HEK293T (cell line): ENCODE measurements around the gene SLC38A9.
A peak's percentile ranks its signal among the peaks of the same experiment; 100 is the strongest.
"Not testable (repeated sequence)": the region's sequence is repeated elsewhere in the genome, so short reads cannot be mapped to it uniquely, and the experiment has no call there.

ENCODE experiments used
- CTCF ChIA-PET: fragments of 350-600 bp; formaldehyde crosslinking; extraction: SDS; loops from one replicate; lab custom pipeline; 2021; ENCODE audit warnings: antibody characterized with exemption, inconsistent platforms; lab: Yijun Ruan, JAX
- POLR2A ChIA-PET: fragments of 350-600 bp; formaldehyde crosslinking; extraction: SDS; loops from one replicate; lab custom pipeline; 2020; ENCODE audit warnings: antibody characterized with exemption, inconsistent platforms; lab: Yijun Ruan, JAX
- DNase-seq: peaks from one replicate; pipeline ENCODE4 v3.0.0; 2012; ENCODE audit warnings: mixed read lengths; ENCODE audit errors: extremely low spot score
- ARNT ChIP-seq: fragments of 450-650 bp; IDR thresholded peaks from 2 replicates; pipeline ENCODE4 v1.6.1; 2017; ENCODE audit warnings: mild to moderate bottlenecking
- BHLHE40 ChIP-seq: fragments of 450-650 bp; IDR thresholded peaks from 2 replicates; pipeline ENCODE4 v1.6.1; 2016; ENCODE audit warnings: mild to moderate bottlenecking, moderate library complexity, borderline replicate concordance
- CTBP1 ChIP-seq: fragments of 450-650 bp; IDR thresholded peaks from 2 replicates; pipeline ENCODE4 v1.6.1; 2016; ENCODE audit warnings: borderline replicate concordance
- ELF4 ChIP-seq: fragments of 450-650 bp; IDR thresholded peaks from 2 replicates; pipeline ENCODE4 v1.6.1; 2017; ENCODE audit warnings: antibody characterized with exemption
- FOXA1 ChIP-seq: fragments of 450-650 bp; IDR thresholded peaks from 2 replicates; pipeline ENCODE4 v1.6.1; 2016; ENCODE audit warnings: mild to moderate bottlenecking
- FOXK2 ChIP-seq: fragments of 450-650 bp; IDR thresholded peaks from 2 replicates; pipeline ENCODE4 v1.6.1; 2016; ENCODE audit warnings: mild to moderate bottlenecking
- FOXM1 ChIP-seq: fragments of 450-650 bp; IDR thresholded peaks from 2 replicates; pipeline ENCODE4 v1.6.1; 2017; ENCODE audit warnings: mild to moderate bottlenecking, borderline replicate concordance
- HDGF ChIP-seq: fragments of 450-650 bp; IDR thresholded peaks from 2 replicates; pipeline ENCODE4 v1.6.1; 2017; ENCODE audit warnings: antibody characterized with exemption, borderline replicate concordance
- L3MBTL2 ChIP-seq: fragments of 450-650 bp; conservative IDR thresholded peaks from 2 replicates; pipeline ENCODE4 v1.6.1; 2016; ENCODE audit warnings: mild to moderate bottlenecking
- LEF1 ChIP-seq: fragments of 450-650 bp; IDR thresholded peaks from 2 replicates; pipeline ENCODE4 v1.6.1; 2017; ENCODE audit warnings: mild to moderate bottlenecking, borderline replicate concordance
- NFRKB ChIP-seq: fragments of 450-650 bp; IDR thresholded peaks from 2 replicates; pipeline ENCODE4 v1.6.1; 2016; ENCODE audit warnings: mild to moderate bottlenecking, moderate library complexity
- PKNOX1 ChIP-seq: fragments of 450-650 bp; IDR thresholded peaks from 2 replicates; pipeline ENCODE4 v1.6.1; 2016
- SP1 ChIP-seq: fragments of 450-650 bp; IDR thresholded peaks from 2 replicates; pipeline ENCODE4 v1.6.1; 2017
- SUZ12 ChIP-seq: fragments of 450-650 bp; IDR thresholded peaks from 2 replicates; pipeline ENCODE4 v1.6.1; 2016; ENCODE audit warnings: mild to moderate bottlenecking
- TARDBP ChIP-seq: fragments of 450-650 bp; IDR thresholded peaks from 2 replicates; pipeline ENCODE4 v1.6.1; 2016
- ZNF384 ChIP-seq: fragments of 450-650 bp; IDR thresholded peaks from 2 replicates; pipeline ENCODE4 v1.6.1; 2016

SLC38A9 gene

GRCh38 chr5:55712023-55712859 is at the start of gene SLC38A9:
TSS of gene SLC38A9 (minus strand) at chr5:55712324. CDS start at chr5:55697958, 14,366 bp downstream.
- peak; percentile 94 for DNase-seq
- TF ChIP-seq SUZ12 (peak; percentile 73), FOXA1 (no peak), BHLHE40 (no peak), PKNOX1 (peak; percentile 94), L3MBTL2 (peak; percentile 93), ARNT (no peak), ELF4 (peak; percentile 75)
- POLR2A ChIA-PET: interaction anchor here (0.6 kb wide), 1 partner anchor 265 kb away, joined by 3 read pairs; no protein-coding TSS in a partner anchor
- CTCF ChIA-PET: interaction anchor here (0.7 kb wide), 1 partner anchor 490 kb away, joined by 5 read pairs; no protein-coding TSS in a partner anchor

- CTCF ChIA-PET: interaction anchor here (0.6 kb wide), 1 partner anchor 19 kb away, joined by 4 read pairs; no protein-coding TSS in a partner anchor
- POLR2A ChIA-PET, DNase-seq: not testable (repeated sequence)
These were observed 49.6 kb upstream of the SLC38A9 start for GRCh38 chr5:55761721-55762120.

GRCh38 chr5:55758714-55759113 is 46.6 kb upstream of the SLC38A9 start:
- TF ChIP-seq BHLHE40: no peak
- TF ChIP-seq NFRKB: no peak
- TF ChIP-seq HDGF: no peak
- no peak for TF ChIP-seq SUZ12
- TF ChIP-seq FOXM1: no peak
- no peak for TF ChIP-seq PKNOX1
- no peak for TF ChIP-seq LEF1
- no peak for TF ChIP-seq L3MBTL2
- no peak for TF ChIP-seq ELF4
- no peak for TF ChIP-seq ZNF384
- TF ChIP-seq FOXA1: no peak
- no peak for TF ChIP-seq ARNT
- TF ChIP-seq CTBP1: no peak
- no peak for TF ChIP-seq TARDBP
- TF ChIP-seq FOXK2: no peak
- no peak for TF ChIP-seq SP1
- ChIA-PET POLR2A (no interaction called here), CTCF (no interaction called here)
- DNase-seq: no peak

- DNase-seq: no peak
- TF ChIP-seq ZNF384 (no peak), ELF4 (no peak), NFRKB (no peak), L3MBTL2 (no peak), FOXM1 (no peak), ARNT (no peak), FOXK2 (no peak), LEF1 (no peak), BHLHE40 (no peak), FOXA1 (no peak), TARDBP (no peak), SUZ12 (no peak), SP1 (no peak), CTBP1 (no peak)
- POLR2A ChIA-PET: no interaction called here
- CTCF ChIA-PET: no interaction called here
These were observed 46.1 kb upstream of the SLC38A9 start for GRCh38 chr5:55758231-55758630.

- POLR2A ChIA-PET: no interaction called here
- DNase-seq: no peak
- TF ChIP-seq SP1 (no peak), PKNOX1 (no peak), HDGF (no peak), FOXK2 (no peak), LEF1 (no peak), ZNF384 (no peak), FOXA1 (no peak), TARDBP (no peak), L3MBTL2 (no peak), NFRKB (no peak), ELF4 (no peak), ARNT (no peak), FOXM1 (no peak), BHLHE40 (no peak), SUZ12 (no peak), CTBP1 (no peak)
- CTCF ChIA-PET: no interaction called here
These were observed 38.4 kb upstream of the SLC38A9 start for GRCh38 chr5:55750499-55750898.

GRCh38 chr5:55750063-55750462 is 37.9 kb upstream of the SLC38A9 start:
- ChIA-PET CTCF (no interaction called here), POLR2A (no interaction called here)
- DNase-seq: no peak
- TF ChIP-seq TARDBP (no peak), SUZ12 (no peak), ELF4 (no peak), NFRKB (no peak), FOXA1 (no peak), ARNT (no peak), ZNF384 (no peak), PKNOX1 (no peak), SP1 (no peak), BHLHE40 (no peak), L3MBTL2 (no peak), CTBP1 (no peak), FOXM1 (no peak), FOXK2 (no peak), HDGF (no peak), LEF1 (no peak)
